HG02970 (cell line): ENCODE results near the gene ELOVL3.

Experiments used
- ATAC-seq: cut with Tn5 transposase; IDR thresholded peaks from one replicate; pipeline ENCODE4 v1.9.1; 2021; ENCODE audit warnings: mild to moderate bottlenecking, moderate library complexity, moderate number of reproducible peaks; ENCODE audit not compliant: unreplicated experiment, low FRiP score

ELOVL3 gene

DNA sequence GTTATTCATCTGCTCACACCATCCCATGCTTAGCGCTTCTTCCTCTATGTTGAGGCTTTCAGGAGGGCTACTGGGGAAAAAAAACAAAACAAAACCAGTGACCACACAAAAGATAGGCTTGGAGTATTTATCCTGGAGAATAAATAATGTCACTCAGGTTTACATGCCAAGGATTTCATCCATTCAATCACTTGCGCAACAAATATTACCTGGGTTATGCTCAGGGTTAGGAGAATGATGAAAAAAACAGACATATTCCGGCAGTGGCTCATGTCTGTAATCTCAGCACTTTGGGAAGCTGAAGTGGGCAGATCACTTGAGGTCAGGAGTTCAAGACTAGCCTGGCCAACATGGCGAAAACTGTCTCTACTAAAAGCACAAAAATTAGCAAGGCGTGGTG lies 3.3 kb upstream of the ELOVL3 start:
- ATAC-seq = no peak

DNA sequence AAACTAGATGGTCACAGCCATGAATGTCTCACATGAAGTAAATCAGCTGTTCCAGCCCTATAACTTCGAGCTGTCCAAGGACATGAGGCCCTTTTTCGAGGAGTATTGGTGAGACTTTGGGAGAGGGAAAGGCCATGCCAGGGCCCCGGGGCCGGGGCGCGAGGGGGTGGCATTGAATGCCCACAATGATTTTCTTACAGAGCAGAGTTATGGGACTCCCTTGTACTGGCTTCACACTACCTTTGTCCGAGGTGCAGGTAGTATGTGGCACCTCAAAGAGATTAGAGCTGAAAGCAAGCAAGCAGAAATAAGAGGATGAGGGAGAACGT lies 407 bp downstream of the ELOVL3 start:
- no peak for ATAC-seq

DNA sequence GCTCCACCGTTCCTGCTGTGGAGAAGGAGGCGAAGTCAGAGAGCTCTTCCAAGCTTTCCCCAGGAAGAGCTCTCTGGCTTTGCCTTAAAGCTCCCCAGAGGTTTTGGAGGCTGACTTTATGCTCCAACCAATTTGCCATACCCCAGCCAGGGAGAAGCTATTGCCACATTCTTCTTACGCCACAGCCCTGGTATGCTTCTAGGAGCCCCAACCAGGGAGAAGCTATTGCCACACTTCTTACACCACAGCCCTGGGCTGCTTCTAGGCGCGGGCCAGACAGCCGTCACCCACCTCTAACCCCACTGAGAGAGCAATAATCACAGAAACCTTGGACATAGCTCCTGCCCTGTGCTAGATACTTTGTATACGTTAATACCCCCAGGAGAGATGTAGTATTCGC lies 951 bp downstream of the ELOVL3 start:
- ATAC-seq = no peak

DNA sequence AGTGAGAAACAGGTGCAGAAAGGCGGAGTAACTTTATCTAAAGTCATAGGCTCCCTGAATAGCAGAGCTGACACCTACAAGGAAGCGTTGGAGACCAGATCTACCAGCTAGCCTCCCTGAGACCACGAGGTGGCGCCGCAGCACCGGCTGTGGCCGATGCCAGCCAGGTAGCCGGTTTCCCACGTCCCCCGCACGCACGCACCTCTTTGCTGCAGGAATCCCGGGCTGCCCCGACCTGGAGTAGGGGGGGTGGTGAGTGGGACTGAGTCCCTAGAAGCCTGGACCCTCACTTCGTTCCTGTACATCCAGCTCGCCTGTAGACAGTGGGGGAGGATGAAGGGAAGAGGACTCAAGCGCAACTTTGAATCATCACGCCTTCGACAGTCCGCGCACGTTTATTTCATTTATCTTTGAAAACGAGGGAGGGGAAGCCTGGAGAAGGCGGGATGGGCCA lies 3.7 kb downstream of the ELOVL3 start:
- ATAC-seq = no peak

DNA sequence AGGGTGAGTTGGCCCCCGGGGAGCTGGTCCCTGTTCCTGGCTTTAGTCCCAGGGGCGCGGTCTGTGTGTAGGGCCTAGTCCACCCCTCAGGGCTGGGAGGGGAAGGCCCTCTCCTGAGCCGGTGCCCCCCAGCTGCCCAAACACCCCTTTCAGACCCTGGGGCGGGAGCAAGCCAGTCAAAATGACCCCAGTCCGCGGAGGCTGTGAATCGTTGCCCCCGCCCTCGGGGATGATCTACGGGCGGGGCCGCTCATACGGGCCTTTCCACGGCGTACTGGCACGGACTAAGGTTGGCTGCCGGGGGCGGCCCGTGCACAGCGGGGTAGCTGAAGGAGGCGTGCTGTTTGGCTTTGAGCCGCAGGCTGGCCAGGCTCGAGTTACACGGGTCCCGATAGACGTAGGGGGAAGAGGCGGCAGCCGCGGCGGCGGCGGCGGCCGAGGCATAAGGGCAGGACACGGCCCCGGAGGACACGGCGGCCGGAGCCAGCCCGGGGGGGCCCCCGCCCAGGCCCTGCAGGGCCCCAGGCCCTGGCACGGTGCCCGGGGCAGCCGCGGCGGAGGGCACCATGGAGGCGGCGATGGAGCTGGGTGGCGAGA lies 4.3 kb downstream of the ELOVL3 start:
- ATAC-seq = no peak

DNA sequence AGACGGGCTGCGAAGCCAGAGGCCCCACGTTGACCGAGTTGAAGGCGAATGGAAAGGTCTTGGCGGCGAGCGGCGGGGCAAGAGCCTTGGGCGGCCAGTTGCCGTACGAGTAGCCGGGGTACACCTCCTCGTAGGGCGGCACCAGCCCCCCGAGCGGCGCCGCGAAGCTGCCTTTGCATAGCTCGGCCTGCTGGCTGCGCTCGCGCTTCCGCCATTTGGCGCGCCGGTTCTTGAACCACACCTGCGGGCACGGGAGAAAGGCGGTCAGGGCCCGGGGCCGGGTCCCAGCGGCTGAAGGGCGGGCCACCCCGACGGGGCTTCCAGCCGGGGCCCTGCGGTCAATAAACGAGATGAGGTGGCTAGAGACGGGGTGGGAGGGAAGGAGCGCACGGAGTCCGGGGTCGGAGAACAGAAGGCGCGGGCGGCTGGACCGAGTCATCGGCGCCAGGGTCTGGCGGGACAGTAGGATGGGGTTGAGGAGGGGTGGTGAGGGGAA lies 4.8 kb downstream of the ELOVL3 start:
- no peak for ATAC-seq

DNA sequence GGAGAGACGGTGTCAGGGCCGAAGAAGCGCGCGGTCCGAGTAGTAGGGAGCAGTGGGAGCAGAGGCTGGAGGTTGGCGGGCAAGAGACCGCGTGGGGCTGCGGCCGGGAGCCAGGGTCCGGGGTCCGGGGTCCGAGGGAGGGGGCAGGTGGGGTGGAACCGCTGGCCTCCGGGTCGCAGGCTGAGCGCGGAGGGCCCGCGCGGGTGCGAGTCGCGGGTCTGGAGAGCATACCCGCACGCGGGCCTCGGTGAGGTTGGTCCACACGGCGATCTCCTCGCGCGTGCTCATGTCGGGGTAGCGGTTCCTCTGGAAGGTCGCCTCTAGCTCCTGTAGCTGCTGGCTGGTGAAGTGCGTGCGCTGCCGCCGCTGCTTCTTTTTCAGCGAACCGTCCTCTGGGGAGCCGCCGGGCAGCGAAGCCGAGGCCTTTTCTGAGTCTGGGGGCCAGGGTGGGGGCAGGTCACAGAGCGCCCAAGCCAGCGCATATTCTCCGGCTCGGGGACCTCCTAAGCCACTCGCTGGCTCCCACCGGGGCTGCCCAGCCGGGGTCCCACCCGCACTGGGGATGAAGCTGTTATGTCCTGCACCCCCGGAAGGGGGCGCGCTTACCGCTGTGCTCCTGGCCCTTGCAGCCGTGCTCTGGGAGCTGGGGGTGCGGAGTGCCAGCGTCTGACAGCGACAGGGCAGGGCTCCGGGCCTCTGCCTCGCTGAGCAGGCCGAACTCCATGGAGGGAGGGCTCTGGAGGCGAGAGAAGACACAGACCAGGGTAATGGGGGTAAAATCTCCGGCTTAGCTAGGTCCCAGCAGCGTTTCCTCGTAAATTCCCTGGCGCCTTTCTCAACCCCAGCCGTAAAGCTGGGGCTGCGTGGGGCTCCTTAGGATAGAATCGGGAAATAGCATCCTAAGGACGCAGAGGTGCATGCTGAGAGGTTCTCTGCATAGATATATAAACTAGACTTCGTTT lies 5.5 kb downstream of the ELOVL3 start:
- no peak for ATAC-seq

DNA sequence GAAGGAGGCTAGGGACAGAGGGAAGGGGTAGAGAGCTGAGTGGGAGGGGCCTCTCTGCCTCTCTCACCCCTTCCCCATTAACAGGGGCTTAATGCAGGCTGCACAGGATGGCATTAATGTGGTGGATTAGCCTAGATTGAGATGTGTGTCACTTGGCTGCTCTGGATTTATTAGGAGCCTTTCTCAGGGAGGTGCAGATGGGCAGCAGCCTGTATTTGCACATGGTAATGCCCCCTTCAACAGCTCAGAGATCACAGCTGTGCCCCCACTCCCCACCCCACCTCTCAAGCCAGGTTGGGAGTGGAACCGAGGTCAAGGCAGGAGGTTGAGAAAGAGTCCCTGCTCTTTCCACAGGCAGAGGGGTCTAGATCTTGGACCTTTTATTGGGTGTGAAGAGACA lies 7.9 kb downstream of the ELOVL3 start:
- no peak for ATAC-seq

DNA sequence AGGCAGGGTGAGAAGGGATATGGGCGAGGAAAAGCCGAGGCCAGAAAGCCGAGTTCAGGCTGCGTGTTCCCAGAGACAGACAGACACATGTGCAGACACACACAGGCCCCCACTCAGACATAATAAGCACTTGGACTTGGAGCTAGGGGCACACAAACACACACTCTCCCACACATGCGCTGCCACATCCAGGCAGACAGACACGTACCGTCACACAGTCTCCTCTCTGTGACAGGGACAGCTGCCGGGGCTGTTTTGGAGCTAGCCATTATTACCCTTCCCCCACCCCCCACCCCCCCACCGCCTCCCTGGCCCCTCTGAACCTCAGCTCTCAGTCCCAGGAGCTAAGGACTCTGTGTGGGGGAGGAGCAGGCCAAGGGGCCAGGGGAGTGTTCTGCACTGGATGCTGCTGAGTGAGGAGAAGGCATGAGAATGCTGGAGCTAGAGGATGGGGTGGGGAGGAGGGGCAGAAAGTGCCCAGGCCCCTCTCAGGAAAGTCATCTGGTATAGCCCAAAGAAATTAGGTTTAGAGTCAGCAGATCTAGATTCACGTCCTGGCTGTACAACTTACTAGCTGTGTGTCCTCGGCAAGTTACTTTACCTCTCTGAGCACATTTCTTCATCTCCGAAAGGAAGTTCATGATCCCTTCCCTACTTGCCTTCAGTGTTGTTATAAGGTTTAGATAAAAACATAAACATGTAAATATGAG lies 8.9 kb downstream of the ELOVL3 start:
- no peak for ATAC-seq

DNA sequence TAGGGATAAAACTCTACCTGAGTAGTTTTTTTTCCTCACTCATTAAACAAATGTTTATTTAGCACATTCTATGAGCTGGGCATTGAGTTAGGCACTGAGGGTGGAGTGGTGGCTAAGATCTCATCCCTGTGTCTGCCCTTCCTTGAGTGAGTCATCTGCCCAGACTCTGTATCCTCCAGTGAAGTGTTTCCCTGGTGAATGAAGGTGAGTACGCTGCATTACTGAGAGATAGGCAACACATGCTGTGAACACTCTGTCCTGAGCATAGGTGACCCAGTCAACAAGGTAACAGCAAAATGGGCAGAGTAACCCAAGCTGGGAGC lies 9.5 kb downstream of the ELOVL3 start:
- ATAC-seq = no peak

DNA sequence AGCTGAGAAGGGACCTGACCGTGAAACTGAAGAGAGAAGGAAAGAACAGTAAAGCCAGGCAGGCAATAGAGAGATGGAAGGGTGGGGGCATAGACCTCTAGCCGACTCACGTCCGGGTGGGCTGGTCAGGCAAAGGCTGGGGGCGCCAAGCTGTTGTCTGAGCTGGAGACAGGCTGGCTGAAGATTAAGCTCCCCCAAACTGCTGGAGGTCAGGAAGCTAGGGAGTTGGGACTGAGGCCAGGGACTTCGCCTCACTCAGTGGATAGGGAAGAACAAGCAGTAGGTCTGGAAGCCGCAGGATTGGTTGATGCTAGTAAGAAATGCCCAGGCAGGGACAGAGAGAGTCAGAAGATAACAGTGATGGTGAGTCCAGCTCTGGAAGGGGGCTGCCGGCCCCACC lies 9.9 kb downstream of the ELOVL3 start:
- no peak for ATAC-seq

DNA sequence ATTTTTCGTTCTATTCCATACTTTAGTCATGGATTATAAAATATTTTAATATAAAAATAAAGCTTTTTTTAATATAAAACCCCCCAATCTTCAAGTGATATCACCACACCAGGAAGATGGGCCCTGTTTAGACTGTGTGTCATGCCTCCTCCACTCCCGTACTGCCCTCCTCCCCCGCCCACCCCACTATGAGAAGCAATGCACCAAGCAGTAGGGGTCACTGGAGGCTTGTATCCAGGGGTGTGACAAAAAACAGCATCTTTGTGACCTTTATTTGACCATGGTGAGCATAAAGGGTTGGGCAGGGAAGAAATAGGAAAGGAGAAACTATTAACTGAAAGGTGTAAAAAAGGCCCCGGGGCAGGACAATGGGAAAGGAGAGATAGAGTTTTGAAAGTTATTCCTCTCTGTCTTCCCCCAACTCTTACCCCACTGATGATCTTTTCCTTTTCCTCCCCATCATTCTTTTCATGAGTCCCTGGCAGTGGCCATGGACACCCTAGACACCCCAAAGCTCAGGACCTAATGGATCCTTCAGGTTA lies 11.7 kb downstream of the ELOVL3 start:
- no peak for ATAC-seq

DNA sequence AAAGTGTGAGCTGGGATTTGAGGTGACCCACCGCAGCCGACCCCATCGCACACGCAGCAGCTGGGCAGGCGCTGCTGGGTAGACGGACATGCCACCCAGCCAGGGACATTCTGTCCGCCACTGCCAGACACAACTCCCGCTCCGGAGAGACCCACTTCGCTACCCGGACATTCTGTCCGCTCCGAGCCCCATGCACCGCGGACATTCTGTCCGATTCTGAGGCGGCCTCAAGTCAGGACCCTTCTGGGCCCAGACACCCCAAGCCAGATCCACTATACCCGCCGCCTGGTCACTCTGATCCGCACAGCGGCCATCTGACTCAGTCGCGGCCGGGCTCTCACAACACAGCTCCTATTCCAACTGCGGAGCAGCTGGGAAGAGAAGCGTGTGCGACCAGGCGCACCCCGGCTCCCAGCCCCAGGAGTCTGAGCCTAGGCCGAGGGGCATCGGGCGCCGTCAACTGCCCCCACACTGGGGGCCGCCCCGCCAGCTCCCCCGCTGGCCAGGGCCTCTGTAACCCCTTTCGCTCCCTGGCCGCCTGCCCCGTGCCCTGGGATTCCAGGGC lies 14.4 kb downstream of the ELOVL3 start:
- ATAC-seq = no peak

DNA sequence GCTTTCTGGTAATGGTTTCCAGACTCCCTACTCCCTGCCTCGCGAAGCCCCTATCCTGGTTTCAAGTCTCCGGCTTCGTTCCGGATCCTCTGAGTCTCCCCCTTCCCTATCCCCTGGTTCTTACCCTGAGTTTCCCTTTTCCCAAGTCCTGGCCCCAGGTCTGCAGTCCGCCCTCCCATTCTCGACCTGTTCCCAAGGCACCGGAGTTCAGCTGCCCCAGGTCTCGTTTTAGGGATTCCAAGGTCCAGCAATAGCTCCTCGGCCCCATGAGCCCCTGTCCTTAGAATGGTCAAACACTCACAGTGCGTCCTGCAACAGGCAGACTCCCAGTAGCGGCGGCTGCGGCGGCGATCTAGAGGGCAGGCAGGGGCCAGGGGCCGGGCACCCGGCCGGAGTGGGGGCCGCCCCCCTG lies 14.9 kb downstream of the ELOVL3 start:
- no peak for ATAC-seq

DNA sequence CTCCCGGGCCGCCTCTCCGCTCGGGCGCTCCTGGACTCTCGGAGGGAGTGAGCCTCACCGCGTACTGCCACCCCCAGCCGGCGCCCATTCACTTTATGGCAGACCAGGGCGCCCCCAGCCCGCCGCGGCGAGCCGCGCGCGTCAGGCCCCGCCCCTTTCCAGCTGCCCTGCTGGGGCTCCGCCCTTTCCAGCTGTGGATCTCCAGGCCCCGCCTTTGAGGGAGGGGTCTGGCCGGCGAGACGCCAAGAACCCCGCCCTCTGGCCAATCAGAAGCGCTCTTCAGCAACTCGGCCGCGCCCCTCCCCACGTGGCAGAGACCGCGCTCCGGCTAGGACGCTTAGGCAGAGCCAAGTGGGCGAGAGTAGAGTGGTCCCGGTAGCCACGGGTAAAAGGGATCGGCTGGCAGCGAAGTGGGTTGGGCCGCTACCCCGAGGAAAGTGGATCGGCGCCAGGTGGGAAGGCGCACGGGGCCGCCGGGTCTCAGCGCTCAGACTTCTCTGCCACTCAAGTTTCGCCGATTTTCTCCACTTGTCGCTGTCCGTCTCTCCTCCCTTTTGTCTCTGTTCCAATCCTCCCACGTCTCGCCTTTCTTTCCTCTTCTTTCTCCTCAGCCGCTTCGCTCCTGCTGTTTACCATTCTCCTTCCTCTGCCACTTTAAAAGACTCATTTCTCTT lies 15.5 kb downstream of the ELOVL3 start, which contains the start of gene PITX3:
Gene PITX3, minus strand, starts transcription at position 69 of the 674 bp plus-strand sequence. CDS start 9,432 bp downstream, outside the sequence.
- ATAC-seq = no peak

DNA sequence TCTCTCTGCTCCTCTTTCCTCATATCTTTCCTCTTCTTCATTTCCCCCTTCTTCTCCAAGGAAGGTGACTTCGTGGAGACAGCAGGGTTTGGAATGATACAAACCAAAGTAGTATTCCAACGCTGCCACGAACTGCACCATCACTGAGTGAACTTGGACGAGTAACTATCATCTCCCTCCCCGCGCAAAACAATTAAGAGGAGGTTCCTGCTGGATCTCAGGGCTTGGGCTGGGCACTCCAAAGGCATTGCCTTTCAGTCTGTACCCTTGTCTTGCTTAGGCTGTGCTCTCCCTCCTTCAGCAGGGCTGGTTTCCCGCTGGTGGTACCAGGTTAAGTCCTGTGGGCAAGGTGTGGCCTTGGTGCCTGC lies 16.0 kb downstream of the ELOVL3 start:
- ATAC-seq = no peak

DNA sequence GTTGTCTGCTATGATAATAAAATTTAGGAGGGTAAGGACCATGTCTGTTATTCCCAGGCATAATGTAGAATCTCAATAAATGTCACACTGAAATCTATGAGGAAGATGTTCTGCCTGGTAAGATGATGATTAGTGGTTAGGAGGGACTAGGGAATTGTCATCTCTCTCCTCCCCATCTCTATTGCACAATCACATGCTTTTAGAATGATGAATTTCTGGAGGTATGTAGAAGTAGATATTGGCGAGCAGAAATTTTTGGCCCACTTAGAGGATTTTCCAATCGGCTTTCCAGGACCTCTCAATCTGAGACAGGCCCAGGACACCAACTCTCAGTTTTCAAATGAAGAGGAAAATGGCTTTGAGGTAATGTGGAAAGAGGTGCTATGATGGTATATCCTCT lies 17.2 kb downstream of the ELOVL3 start:
- ATAC-seq = no peak

DNA sequence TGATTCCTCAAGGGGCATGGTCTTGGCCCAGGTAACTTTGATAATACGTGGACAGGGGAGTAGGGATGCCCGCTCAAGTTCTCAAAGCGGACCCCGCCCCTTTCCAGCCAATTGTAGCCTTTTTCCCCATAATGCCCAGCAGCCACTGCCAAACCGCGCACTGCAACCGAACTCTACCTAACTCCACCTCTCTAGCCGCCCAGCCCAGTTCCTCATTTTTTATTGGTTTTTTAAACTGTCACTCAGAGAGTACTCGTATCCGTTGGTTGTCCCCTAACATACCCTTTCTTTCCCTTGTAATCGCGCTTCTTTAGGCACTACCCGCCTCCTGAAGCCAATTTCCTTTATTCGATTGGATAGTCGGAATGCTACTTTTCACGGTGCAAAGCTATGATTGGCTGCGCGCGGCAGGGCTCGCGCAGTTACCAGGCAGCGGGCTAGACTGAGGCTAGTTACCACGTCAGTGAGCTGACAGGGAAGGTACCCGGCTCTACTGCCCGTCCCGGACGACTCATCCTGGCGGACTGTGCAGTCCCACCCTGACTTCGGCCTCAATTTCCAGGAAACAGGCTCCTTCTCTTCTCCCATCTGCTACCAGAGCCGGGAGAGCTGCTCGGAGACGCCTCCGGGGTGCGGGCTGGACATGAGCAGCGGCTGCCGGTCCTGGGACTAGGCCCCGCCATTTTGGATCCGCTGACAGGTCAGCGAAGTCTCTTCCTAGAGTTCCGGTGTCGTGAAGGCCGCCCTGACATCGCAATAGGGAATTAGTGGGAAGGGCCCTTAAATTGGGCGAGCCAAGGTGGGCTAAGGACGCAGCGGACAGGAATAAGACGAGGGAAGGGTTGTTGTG lies 19.2 kb downstream of the ELOVL3 start, which contains the start of gene GBF1:
Gene GBF1, plus strand, starts transcription at position 451 of the 850 bp plus-strand sequence. CDS start 13,407 bp downstream, outside the sequence.
- peak; percentile 80 for ATAC-seq

DNA sequence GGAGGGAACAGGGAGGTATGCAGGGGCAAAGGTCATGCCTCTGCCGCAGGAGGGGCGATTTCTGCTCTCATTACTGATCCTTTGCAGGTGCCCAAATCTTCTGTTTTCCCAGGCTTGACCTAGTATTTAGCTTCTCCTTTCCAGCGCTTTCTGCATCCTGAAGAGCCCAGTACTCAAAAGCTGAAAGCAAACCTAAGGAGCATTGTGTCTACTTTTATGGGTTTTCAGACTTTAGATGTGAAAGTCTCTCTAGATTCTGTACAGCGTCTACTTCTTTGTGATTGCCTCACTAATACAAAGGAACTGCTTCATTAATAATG lies 19.8 kb downstream of the ELOVL3 start:
- no peak for ATAC-seq
